HG02943 (cell line): ENCODE measurements around the gene INTS6.

Source experiments
- ATAC-seq: cut with Tn5 transposase; IDR thresholded peaks from one replicate; pipeline ENCODE4 v1.9.1; 2021; ENCODE audit warnings: mild to moderate bottlenecking, low read depth, moderate library complexity; ENCODE audit not compliant: unreplicated experiment

INTS6 gene, protein sequence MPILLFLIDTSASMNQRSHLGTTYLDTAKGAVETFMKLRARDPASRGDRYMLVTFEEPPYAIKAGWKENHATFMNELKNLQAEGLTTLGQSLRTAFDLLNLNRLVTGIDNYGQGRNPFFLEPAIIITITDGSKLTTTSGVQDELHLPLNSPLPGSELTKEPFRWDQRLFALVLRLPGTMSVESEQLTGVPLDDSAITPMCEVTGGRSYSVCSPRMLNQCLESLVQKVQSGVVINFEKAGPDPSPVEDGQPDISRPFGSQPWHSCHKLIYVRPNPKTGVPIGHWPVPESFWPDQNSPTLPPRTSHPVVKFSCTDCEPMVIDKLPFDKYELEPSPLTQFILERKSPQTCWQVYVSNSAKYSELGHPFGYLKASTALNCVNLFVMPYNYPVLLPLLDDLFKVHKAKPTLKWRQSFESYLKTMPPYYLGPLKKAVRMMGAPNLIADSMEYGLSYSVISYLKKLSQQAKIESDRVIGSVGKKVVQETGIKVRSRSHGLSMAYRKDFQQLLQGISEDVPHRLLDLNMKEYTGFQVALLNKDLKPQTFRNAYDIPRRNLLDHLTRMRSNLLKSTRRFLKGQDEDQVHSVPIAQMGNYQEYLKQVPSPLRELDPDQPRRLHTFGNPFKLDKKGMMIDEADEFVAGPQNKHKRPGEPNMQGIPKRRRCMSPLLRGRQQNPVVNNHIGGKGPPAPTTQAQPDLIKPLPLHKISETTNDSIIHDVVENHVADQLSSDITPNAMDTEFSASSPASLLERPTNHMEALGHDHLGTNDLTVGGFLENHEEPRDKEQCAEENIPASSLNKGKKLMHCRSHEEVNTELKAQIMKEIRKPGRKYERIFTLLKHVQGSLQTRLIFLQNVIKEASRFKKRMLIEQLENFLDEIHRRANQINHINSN

DNA sequence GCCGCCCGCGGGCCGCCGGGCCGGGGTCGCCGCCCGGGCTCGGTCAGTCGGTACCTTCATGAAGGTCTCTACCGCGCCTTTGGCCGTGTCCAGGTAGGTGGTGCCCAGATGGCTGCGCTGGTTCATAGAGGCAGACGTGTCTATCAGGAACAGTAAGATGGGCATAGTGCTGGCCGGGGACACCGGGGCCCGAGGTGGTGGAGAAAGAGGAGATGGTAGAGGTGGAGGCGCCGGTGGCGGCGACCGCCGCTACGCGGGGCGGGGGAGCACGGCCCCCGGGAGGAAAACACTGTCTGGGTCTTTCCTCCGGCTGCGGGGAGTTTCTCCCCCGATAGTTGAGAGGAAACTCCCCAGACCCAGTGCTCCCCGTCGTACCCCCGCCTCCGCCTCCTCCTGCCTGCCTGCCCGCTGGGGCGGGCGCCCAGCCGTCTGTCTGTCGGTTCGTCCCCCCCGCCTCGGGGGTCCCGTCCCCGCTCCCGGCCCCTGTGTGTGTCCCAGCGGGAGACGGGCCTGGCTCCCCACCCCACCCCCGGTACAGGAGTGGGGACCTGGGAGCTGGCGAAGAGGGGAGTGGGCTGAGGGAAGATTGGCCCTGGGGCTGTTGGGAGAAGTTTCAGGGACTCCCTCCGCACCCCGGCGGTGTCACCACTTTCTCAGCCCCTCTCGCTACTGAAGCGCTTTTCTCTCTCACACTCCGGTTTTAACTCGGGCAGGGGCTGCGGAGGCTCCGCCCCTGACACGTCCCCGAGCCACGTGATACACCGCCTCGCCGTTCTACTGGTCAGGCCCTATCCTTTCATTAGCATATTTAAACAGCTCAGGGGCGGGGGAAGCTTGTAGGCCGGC lies at the start of gene INTS6:
Gene INTS6 (minus strand): TSS at position 676 of the 846 bp plus-strand sequence. CDS start 511 bp downstream, at position 165.
- ATAC-seq: peak; percentile 57

DNA sequence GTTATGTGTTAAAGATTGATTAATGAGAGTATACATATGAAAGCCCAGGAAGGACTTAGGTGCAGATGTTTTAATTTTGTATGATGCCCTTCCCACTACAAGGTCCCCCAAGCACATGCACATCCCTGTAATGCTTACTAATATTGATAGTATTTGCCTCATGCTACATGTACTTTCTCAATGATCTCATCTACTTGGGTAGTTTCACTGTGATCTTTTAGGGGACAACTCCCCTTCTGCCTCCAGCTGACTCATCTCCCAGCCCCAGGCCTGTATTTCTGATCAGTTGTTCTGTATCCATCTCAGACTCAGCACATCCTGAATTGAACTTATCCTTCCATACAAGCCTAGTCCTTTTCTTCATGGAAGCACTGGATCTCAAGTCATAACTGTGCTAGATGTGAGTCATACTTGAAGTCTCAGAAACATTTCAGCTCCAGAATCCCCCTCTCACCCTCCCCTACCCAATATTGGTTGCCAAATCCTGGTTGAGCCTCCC lies 49.4 kb upstream of the INTS6 start:
- ATAC-seq: peak; percentile 91

DNA sequence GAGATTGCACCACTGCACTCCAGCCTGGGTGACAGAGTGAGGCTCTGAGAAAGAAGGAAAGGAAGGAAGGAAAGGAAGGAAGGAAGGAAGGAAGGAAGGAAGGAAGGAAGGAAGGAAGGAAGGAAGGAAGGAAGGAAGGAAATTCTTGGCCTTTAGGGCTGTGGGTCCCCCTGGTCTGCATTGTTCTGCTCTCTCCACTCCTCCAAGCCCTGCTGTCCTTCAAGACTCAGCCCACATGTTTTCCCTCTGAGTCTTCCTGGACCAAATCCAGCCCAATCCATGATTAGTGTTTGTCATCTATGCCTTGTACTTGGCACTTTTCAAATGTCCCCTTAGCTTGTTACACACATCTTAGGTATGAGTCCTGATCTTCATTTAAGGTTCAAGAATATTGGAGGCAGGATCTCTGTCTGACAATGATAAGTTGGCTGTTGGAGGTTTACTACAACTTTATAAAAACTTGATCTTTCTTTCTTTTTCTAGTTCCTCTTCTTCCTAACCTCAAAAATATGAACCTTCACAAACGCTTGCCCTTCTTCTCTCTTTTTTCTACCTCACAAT lies 48.8 kb upstream of the INTS6 start:
- ATAC-seq: no peak

DNA sequence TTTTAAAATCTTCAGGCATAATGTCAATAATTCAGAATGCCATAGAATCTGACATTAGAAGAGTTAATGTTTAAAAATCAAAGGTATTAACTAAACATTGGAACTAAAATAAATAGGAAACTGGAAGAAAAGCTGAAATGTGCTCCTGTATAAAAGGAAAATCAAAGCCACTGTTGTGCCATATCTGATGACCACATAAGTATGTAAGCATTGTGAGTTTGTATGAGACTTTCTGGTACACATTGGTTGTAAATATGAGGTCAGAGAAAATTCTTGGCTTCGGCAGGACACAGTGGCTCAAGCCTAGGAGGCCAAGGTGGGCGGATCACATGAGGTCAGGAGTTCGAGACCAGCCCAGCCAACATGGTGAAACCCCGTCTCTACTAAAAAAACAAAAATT lies 48.3 kb upstream of the INTS6 start:
- no peak for ATAC-seq

DNA sequence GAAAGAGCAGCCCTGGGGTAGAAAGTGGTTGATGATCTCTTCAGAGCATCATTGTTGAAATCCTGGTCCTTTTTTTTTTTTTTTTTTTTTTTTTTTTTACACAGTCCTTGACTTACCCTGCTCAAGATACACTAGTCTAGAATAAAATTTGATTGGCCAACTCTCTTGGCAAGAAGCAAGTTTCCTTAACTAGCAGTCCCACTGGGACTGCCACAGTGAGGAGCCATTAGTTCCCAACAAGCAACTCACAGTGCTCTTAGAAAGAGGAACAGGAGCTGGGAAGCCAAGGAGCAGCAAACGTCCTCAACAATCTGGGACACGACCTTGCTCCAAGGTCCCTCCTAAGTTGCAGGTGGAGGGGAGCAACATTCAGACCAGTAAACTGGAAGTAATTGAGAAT lies 47.9 kb upstream of the INTS6 start:
- no peak for ATAC-seq

DNA sequence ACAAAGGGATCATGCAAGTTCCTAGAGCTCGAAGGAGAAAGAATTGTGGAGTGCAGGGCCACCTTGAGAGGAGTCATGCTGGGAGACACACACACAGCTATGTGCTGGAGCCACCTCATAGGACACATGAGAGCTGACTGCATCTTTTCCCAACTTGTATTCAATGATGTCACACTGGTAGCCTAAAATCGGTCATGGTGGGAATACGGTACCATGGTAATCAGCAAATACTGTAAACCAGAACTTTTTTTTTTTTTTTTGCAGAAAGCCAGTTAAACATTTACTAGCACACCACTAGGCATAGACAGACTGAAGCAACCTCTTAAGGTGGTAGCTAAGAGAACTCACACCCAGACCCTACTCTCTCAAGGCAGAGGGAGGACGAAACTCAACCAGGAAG lies 47.0 kb upstream of the INTS6 start:
- no peak for ATAC-seq

DNA sequence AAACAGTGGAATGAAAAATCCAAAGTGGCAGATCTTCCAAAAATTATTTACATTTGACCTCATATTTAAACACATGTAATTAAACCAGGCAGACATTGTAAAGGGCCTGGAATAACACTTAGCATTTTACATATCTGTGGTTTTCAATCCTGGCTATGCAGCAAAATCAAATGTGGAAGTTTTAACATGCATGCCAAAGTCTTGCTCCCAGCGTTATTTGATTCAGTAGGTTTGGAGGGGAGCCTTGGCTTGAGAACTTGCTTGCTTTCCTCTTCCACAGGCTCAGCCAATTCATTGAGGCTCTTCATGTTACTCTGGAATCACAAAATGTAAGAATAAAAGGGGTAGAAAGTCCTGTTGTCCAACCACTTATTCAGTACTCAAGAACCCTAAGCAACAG lies 42.5 kb upstream of the INTS6 start:
- no peak for ATAC-seq

DNA sequence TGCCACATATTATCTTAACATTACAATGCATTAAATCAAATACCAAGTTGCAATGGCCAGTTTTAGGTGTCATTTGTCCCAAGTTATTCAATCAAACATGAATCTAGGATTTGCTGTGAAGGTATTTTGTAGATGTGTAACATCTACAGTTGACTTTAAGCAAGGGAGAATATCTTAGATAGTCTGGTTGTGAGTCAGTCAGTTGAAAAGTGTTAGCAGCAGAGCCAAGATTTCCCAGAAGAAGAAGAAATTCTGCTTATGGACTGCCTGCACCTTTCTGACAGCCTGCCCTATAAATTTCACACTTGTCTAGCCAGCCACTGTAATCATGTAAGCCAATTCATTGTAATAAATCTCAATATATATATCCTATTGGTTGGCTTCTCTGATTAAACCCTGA lies 41.3 kb upstream of the INTS6 start:
- no peak for ATAC-seq

DNA sequence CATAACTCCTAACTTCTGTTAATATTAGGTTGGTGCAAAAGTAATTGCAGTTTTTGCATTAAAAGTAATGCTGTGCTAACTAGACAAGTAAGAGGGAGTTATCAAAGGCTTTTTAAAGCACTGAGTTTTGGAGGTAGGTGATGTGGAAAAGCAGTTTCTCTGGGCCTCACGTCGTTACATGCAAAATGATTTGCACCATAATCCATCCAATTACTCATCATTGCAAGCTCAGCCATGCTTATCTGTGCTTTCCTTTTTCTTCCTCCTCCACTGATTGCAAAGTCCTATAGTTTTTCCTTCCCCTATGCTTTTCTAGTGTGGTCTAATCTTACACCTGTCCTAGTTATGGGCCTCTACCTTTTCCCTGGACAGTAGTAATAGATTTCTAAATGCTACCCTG lies 35.4 kb upstream of the INTS6 start:
- no peak for ATAC-seq

DNA sequence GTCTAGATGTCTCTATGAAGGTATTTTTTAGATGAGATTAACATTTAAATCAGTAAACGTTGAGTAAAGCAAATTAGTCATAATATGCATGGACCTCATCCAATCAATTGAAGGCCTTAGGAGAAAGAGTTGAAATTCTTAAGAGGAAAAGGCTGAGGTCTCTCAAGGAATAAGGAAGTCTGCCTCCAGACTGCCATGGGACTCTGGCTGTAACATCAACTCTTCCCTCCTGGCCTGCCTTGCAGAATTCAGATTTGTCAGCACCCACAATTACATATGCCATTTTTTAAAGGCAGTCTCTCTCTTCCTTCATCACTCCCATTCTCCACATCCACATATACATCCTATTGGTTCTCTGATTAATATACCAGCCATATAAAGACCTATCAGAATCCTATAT lies 28.8 kb upstream of the INTS6 start:
- no peak for ATAC-seq

DNA sequence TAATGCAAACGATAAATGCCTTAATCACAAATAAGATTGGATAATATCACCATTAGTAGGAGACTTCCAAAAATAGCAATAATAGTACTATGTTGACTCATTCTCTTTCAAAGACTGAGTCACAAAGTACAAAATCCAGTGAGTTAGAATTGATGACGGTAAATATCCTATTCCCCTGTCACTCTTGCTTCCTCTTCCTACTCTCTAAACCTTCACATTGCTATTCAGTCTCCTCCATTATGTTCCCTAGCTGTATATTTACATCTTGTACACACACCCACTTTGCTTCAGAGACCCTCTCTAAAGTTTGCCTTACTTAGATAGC lies 26.3 kb upstream of the INTS6 start:
- ATAC-seq: no peak

DNA sequence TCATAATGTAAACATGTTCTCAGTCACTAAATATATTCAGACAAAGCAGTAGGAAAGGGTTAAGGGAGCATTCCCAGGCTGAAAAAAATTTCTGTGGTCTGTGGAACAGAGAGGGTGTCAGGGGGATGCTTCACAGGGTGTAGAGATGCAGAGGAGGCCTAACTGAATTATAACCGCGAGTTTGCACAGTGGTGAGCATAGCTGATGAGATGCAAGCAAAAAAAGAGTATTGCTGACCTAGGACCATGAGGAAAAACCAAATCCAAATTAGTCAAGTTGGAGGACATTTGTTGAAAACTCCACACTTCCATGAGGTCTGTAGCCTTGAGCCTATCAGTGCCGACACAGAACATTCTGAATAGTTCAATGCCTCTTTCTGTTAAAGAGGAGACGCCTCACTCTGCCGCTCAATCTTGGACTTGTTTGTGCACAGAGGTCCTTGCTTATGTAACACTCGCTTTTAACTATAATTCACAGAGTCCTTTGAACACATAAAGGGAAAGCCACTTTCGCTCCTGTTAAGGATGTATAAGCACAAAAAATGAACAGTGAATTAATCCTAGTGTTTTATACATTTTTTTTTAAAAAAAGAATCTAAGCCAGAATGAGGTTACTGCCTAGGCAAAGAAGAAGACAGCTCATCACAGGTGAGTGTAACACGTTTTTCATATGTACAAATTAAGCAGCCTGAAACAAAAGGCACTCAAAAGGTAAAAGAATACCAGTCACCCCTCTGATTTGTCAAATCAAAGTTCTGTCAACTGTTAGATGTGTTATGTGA lies 25.8 kb upstream of the INTS6 start:
- ATAC-seq: no peak

DNA sequence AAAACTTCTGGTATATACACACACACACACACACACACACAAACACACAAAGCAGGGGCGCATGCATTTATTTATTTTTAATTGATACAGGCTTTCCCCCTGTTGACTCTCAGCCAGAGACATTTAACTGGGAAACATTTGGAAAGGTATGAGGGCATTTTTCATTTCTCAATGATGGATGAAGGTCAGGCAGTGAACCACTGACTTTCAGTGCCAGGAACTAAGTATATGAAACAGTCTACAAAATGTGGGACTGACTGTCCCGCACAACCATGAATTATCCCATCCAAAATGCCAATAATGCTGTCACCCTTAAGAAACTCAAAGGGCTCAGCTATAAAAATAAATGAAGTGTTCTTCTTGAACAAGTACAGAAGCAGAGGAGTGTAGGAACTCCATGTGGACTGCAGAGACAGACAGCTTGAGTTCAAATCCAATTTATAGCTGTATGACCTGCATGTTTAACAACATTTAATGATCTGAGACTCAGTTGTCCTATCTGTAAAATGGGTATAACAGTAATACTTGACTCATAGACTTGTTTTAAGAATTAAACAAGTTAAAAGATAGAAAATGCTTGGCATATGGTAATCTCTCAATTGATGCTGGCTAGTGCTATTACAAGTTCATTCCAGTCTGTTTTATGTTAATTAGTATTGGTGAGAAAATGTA lies 25.0 kb upstream of the INTS6 start:
- no peak for ATAC-seq

DNA sequence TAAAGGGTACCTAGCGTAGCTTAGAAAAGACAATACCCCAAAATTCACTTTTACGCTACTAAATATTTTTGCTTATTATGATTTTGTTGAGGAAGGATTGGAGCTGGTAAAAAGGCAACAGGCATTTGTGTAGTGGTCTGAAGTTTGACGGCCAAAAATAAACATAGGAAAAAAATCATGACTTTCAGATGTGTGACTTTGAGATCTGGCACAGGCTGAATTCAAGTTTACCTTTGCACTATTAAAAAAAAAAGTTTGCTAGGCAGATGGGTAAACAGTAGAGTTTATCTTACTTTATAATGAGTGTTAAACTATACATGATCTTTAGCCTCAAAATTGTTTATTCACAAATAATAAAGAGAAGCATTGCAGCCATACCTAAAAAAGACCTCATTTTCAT lies 24.3 kb upstream of the INTS6 start:
- ATAC-seq: no peak

DNA sequence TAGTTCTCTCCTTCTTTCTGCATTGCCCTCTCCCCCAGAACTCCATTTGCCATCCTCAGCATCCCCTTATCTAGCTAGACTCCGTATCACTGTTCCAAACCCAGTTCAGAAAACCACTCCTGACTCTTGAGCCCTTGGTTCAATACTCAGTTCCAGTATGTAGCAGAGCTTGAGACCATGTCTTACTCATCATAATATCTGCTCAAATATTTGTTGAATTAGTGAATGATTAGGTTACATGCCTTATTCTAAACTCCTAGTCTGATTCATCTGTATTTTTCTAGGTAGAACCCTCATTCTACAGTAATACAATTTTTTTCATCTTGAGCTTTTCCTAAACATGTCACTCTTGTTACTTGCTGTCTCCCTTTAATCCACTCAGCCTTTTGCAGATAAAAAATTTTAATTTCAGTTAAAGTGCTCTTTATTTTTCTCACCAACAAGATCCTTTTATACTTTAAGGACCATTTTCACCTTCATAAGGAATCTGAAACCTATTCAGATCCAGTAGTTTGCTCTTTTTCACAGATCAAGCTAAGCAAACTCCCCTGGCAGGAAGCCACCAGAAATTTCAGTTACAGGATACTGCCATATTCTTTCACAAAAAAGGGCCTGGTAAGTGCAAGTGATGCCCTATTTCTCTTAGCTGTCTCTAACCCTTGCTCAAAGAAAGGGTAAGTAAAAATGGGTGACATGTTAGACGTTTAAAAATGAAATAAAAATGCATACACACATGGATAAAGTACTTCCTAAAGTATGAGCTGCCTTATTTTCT lies 23.1 kb upstream of the INTS6 start:
- ATAC-seq: no peak

DNA sequence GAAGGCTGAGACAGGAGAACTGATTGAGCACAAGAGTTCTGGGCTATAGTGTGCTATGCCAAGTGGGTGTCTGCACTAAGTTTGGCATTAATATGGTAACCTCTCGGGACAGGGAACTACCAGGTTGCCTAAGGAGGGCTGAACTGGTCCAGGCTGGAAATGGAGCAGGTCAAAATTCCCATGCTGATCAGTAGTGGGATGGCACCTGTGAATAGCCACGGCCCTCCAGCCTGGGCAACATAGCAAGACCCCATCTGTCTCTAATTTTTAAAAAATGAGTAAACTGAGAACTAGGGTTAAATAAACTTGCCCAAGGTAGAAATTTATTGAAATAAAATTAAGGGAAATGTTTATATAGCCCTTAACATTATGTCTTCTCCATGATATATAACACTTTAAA lies 17.0 kb upstream of the INTS6 start:
- ATAC-seq: no peak

DNA sequence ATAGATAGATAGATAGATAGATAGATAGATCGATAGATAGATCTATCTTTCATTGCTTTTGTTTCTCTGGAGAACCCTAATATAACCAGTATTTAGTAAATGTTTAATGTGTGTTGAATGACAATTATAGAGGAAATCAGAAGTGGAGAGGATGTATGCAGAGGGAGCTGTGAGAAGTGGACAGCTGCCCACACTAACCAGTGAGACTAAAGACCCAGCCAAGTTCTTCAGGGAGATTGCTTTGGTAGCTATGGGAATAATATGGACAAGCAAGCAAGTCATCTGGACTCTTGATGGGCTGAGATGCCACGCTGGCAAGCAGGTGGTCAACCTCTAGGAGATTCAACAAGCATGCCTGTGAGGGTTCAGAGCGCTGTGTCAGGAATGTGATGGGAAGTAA lies 14.9 kb upstream of the INTS6 start:
- no peak for ATAC-seq

DNA sequence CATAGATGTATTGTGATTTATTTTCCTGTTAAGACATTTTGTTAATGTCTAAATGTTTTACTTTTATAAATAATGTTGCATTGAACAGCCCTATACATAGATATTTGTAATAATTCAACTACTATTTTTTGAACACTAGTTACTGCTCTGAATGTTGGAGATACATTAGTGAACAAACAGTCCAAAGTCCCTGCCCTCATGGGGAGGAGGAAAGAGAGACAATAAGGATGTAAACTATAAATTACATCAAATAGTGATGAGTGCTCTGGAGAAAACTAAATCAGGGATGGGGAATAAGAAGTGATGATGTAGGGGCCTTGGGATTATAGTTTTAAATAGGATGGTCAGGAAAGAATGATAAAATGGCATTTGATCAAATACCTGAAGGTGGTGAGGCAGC lies 12.3 kb upstream of the INTS6 start:
- ATAC-seq: no peak
